DOHH2 (cell line): ENCODE data around the gene SERPINA5.

Source experiments
- EZH2phosphoT487 ChIP-seq: fragments of 200-600 bp; sonication (generic); IDR thresholded peaks from 2 replicates; pipeline ENCODE4 v1.6.1; 2017; ENCODE audit warnings: borderline replicate concordance, mild to moderate bottlenecking, antibody characterized with exemption, low read length, moderate library complexity, mixed read lengths
- TF ChIP-seq, protein P1 (sequence below): fragments of 200-600 bp; sonication (generic); IDR thresholded peaks from one replicate; pipeline ENCODE4 v1.5.1; 2014; ENCODE audit warnings: antibody characterized with exemption, mild to moderate bottlenecking, low read depth, low read length; ENCODE audit not compliant: poor library complexity, severe bottlenecking

DNA sequence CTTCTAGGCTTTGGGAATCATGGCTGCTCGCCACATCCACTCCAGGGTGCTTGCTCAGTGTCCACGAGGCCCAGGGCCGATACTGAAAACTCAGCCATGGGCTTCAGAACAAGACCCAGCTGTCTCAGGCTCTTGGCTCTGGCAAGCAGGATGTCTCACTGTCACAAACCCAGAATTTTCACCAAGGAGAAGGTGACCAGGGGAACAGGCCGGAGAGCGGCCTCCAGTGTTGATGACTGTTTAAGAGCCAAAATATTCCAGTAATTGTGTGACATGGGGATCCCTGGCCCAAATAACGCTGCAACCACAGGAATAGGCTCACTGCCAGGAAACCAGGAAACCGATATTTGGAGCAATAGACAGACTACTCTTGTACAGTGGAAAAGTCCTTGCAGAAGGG, 9.8 kb upstream of the SERPINA5 start:
- no peak for TF ChIP-seq EZH2phosphoT487
- TF ChIP-seq, protein P1, sequence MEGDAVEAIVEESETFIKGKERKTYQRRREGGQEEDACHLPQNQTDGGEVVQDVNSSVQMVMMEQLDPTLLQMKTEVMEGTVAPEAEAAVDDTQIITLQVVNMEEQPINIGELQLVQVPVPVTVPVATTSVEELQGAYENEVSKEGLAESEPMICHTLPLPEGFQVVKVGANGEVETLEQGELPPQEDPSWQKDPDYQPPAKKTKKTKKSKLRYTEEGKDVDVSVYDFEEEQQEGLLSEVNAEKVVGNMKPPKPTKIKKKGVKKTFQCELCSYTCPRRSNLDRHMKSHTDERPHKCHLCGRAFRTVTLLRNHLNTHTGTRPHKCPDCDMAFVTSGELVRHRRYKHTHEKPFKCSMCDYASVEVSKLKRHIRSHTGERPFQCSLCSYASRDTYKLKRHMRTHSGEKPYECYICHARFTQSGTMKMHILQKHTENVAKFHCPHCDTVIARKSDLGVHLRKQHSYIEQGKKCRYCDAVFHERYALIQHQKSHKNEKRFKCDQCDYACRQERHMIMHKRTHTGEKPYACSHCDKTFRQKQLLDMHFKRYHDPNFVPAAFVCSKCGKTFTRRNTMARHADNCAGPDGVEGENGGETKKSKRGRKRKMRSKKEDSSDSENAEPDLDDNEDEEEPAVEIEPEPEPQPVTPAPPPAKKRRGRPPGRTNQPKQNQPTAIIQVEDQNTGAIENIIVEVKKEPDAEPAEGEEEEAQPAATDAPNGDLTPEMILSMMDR = no peak
